ENCODE data around the gene RAD51B.

DNA sequence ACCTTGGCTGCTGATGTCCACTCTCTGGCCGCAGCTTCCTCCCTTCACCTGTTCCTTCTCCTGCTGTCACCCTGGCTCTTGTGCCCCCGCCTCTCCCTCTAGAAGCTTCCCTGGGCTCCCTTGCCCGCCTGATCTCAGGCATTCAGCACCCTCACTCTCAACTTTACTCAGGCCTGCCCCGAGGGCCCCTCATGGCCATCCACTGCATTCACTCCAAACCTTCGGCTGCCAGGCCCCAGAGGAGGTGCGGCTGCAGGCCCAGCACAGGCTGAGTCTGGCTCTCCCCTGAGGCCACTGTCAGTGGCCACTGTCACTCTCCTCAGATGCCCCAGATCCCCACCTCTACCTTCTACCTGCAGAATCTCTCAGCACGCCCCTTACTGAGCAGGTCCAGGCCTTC is 789.4 kb downstream of the RAD51B start:
- TF ChIP-seq POLR2AphosphoS5 (IDR thresholded peaks at IDR 0.05; ENCODE audit: low read depth, low read length) (no peak), TAF1 (IDR thresholded peaks at IDR 0.05; ENCODE audit: borderline replicate concordance, low read depth, low read length) (no peak), POLR2A (IDR thresholded peaks at IDR 0.05; ENCODE audit: low read depth, low read length) (no peak)

Measured in GM12892 (cell line).